ENCODE measurements around the gene GMDS.

DNA sequence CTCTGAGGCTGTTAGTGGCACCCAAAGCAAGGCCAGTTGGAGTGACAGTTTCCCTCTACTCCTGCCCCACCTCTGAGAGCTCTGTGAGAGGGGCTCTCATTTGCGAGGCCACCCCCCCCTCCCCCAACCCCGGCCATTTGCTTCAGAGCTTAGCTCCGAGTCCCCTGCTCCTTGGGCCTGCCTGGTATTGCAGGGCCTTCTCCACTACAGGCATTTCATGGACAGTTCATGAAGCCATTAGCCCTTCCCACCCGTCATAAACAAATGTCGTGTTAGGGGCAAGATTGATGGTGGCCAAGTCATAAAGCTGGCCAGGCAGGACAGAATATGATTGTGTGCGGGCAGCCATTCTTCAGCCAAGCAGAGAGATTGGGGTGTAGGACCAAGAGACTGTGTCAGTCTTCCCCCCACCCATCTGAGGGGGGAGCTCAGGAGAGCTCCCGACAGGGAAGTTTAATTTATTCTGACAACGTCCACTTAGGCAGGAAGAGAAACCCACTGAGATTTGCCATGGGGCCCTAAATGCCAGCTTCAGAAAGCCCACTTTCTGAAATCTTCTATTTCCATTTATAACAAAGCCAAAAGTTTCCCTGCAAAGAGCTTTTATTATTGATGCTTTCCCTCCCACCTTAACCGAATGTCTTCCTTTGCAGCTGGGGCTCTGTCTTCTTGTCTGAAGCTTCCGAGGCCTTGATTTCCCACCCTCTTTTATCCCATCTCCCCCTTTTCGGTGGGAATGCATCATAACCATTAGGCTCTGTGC is 628.5 kb downstream of the GMDS start:
- TF ChIP-seq, protein P1, sequence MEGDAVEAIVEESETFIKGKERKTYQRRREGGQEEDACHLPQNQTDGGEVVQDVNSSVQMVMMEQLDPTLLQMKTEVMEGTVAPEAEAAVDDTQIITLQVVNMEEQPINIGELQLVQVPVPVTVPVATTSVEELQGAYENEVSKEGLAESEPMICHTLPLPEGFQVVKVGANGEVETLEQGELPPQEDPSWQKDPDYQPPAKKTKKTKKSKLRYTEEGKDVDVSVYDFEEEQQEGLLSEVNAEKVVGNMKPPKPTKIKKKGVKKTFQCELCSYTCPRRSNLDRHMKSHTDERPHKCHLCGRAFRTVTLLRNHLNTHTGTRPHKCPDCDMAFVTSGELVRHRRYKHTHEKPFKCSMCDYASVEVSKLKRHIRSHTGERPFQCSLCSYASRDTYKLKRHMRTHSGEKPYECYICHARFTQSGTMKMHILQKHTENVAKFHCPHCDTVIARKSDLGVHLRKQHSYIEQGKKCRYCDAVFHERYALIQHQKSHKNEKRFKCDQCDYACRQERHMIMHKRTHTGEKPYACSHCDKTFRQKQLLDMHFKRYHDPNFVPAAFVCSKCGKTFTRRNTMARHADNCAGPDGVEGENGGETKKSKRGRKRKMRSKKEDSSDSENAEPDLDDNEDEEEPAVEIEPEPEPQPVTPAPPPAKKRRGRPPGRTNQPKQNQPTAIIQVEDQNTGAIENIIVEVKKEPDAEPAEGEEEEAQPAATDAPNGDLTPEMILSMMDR (IDR thresholded peaks at IDR 0.05): no peak
- no peak for TF ChIP-seq POLR2A (IDR thresholded peaks at IDR 0.05)
